BE2C (cell line): ENCODE results near the gene ARFGAP3.

ENCODE experiments used
- DNase-seq: peaks from one replicate; pipeline ENCODE4 v3.0.0-alpha.2; 2020
- H3K27me3 ChIP-seq: fragments of 250-450 bp; sonication (Bioruptor Pico); 2 replicates; pipeline ENCODE4 v1.5.1; 2020; ENCODE audit warnings: mild to moderate bottlenecking
- H3K36me3 ChIP-seq: fragments of 250-450 bp; sonication (Bioruptor Pico); 2 replicates; pipeline ENCODE4 v1.5.1; 2020; ENCODE audit warnings: mild to moderate bottlenecking
- H3K4me1 ChIP-seq: fragments of 250-450 bp; sonication (Bioruptor Pico); 2 replicates; pipeline ENCODE4 v1.5.1; 2020
- H3K4me3 ChIP-seq: 2 replicates; pipeline ENCODE4 v1.5.1; 2011; ENCODE audit warnings: low read depth, low read length
- H3K9me3 ChIP-seq: fragments of 250-450 bp; sonication (Bioruptor Pico); 2 replicates; pipeline ENCODE4 v1.5.1; 2020
- TF ChIP-seq, protein P1 (sequence below): IDR thresholded peaks from 2 replicates; pipeline ENCODE4 v1.5.1; 2012; ENCODE audit warnings: mild to moderate bottlenecking, low read depth, low read length

ARFGAP3 gene

DNA sequence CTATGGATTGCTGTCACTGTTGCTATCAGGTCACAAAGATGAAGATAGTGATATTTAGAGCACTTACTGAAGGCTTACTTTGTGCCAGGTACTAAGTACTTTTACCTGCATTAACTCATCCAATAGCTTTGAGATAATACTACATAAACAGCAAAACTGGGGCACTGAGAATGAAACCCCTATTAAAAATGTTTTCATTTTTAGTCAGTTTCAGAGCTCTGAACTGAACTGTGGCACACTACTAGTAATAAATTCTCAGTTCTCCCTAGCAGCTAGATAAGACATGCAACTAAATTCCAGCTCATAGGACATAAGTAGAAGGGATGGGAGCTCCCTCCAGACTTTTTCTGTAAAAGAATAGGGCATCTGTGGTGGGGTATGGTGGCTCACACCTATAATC lies 24.0 kb downstream of the ARFGAP3 start:
- H3K9me3 ChIP-seq: no peaks in the 10 kb centered on the region
- H3K27me3 ChIP-seq: no peaks in the 10 kb centered on the region
- DNase-seq: no peak
- no peak overlapping the region for H3K4me3 ChIP-seq
- no peaks in the 10 kb centered on the region; the same call in 1 of the 2 replicates for H3K36me3 ChIP-seq
- no peaks in the 10 kb centered on the region for H3K4me1 ChIP-seq
- TF ChIP-seq, protein P1, sequence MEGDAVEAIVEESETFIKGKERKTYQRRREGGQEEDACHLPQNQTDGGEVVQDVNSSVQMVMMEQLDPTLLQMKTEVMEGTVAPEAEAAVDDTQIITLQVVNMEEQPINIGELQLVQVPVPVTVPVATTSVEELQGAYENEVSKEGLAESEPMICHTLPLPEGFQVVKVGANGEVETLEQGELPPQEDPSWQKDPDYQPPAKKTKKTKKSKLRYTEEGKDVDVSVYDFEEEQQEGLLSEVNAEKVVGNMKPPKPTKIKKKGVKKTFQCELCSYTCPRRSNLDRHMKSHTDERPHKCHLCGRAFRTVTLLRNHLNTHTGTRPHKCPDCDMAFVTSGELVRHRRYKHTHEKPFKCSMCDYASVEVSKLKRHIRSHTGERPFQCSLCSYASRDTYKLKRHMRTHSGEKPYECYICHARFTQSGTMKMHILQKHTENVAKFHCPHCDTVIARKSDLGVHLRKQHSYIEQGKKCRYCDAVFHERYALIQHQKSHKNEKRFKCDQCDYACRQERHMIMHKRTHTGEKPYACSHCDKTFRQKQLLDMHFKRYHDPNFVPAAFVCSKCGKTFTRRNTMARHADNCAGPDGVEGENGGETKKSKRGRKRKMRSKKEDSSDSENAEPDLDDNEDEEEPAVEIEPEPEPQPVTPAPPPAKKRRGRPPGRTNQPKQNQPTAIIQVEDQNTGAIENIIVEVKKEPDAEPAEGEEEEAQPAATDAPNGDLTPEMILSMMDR: no peak

DNA sequence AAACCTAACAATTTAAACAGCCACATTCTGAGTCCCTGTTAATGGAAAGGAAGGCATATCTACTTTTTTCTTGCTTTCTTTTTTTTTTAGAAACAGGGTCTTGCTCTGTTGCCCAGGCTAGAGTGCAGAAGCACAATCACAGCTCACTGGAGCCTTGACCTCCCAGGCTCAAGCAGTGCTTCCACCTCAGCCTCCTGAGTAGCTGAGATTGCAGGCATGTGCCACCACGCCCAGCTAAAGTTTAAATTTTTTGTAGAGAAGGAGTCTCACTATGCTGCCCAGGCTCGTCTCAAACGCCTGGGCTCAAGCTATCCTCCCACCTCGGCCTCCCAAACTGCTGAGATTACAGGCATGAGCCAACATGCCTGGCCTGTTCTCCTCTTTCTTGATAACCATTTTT lies 25.4 kb downstream of the ARFGAP3 start:
- no peak overlapping the region for H3K4me3 ChIP-seq
- TF ChIP-seq, protein P1: no peak
- DNase-seq: no peak
- H3K4me1 ChIP-seq: no peaks in the 10 kb centered on the region
- no peaks in the 10 kb centered on the region; the same call in 1 of the 2 replicates for H3K36me3 ChIP-seq
- H3K27me3 ChIP-seq: no peaks in the 10 kb centered on the region
- H3K9me3 ChIP-seq: no peaks in the 10 kb centered on the region

DNA sequence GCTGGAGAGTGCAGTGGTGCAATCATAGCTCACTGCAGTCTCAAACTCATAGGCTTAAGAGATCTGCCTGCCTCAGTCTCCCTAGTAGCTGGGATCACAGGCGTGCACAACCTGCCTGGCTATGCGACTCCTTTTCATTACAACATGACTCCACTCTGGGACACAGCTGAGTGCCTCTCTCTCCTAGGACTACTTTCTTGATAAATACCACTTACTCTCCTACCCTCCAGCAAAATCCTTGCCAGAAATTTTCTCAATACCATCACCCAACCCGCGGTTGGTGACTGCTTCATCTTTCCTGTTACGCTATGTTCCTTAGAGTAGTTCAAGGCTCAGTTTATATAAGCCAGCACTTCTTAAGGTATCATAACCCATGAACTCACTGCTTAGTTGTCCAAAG lies 26.9 kb downstream of the ARFGAP3 start:
- DNase-seq: no peak
- H3K4me1 ChIP-seq: no peaks in the 10 kb centered on the region
- H3K36me3 ChIP-seq: no peaks in the 10 kb centered on the region; the same call in 1 of the 2 replicates
- no peaks in the 10 kb centered on the region for H3K9me3 ChIP-seq
- TF ChIP-seq, protein P1: no peak
- no peaks in the 10 kb centered on the region for H3K27me3 ChIP-seq
- H3K4me3 ChIP-seq: no peak overlapping the region

DNA sequence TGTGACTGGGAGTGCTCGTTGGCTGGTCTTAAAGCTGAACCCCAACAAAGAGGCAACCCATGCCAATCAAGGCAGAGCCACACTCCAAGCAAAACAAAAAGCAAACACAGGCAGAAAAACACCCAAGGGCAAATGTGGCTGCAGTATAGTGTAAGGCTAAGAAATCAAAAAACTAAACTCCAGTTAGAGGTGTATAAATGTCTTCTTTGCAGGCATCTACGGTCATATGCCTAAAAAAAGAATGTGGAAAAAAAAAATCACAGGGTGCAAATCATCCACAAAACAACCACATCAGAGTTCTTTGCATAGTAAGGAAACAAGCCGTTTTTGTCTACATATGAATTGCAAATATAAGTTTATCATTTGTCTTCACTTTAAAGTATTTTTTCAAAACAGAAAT lies 27.8 kb downstream of the ARFGAP3 start:
- Histone ChIP-seq H3K27me3 (no peaks in the 10 kb centered on the region), H3K4me1 (no peaks in the 10 kb centered on the region), H3K9me3 (no peaks in the 10 kb centered on the region), H3K4me3 (no peak overlapping the region), H3K36me3 (no peaks in the 10 kb centered on the region; the same call in 1 of the 2 replicates)
- TF ChIP-seq, protein P1: no peak
- DNase-seq: no peak

DNA sequence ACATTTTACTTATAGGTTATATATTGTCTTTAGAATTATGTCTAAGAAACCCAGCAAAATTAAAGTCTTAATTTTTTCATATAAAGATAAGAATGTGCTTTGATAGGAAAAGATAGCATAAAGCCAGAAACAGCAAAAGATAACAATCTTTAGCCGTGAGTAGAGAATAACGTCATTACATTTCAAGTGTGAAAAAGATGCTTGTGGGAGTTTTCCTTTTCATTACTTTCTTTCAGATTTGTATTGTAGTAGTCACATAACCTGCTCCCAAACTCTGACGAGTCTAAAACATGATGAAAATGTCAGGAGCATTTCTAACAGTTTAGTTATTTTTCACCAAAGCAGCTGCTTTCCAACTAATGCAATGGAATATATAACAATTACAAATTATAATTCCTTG lies 31.3 kb downstream of the ARFGAP3 start:
- H3K9me3 ChIP-seq: no peaks in the 10 kb centered on the region
- H3K36me3 ChIP-seq: no peaks in the 10 kb centered on the region
- TF ChIP-seq, protein P1: no peak
- no peak for DNase-seq
- no peaks in the 10 kb centered on the region for H3K4me1 ChIP-seq
- no peak overlapping the region for H3K4me3 ChIP-seq
- H3K27me3 ChIP-seq: no peaks in the 10 kb centered on the region

DNA sequence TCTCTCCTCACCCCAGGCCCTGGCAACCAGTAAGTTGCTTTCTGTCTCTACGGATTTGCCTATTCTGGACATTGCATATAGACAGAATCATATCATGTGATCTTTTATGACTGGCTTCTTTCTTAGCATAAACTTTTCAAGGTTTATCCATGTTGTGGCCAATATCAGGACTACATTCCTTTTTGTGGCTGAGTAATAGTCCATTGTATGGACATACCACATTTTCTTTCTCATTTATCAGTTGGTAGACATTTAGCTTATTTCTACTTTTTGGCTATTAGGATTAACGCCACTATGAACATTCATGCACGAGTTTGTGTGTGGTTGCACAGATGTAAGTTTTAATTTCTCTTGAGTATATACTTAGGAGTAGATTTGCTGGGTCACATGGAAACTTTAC lies 35.7 kb downstream of the ARFGAP3 start:
- H3K4me1 ChIP-seq: no peaks in the 10 kb centered on the region
- H3K9me3 ChIP-seq: no peaks in the 10 kb centered on the region
- no peak overlapping the region for H3K4me3 ChIP-seq
- no peak for DNase-seq
- no peaks in the 10 kb centered on the region for H3K36me3 ChIP-seq
- no peaks in the 10 kb centered on the region for H3K27me3 ChIP-seq
- TF ChIP-seq, protein P1: no peak
